Putamen (tissue), 1 donor: Measurements from ENCODE around the gene RPS6KA2.
"Not testable (repeated sequence)": the region's sequence is repeated elsewhere in the genome, so short reads cannot be mapped to it uniquely, and the experiment has no call there.

Experiments used
- DNase-seq: peaks from one replicate; pipeline ENCODE4 v3.0.0-alpha.2; 2016; ENCODE audit warnings: low spot score

The RPS6KA2 gene

DNA sequence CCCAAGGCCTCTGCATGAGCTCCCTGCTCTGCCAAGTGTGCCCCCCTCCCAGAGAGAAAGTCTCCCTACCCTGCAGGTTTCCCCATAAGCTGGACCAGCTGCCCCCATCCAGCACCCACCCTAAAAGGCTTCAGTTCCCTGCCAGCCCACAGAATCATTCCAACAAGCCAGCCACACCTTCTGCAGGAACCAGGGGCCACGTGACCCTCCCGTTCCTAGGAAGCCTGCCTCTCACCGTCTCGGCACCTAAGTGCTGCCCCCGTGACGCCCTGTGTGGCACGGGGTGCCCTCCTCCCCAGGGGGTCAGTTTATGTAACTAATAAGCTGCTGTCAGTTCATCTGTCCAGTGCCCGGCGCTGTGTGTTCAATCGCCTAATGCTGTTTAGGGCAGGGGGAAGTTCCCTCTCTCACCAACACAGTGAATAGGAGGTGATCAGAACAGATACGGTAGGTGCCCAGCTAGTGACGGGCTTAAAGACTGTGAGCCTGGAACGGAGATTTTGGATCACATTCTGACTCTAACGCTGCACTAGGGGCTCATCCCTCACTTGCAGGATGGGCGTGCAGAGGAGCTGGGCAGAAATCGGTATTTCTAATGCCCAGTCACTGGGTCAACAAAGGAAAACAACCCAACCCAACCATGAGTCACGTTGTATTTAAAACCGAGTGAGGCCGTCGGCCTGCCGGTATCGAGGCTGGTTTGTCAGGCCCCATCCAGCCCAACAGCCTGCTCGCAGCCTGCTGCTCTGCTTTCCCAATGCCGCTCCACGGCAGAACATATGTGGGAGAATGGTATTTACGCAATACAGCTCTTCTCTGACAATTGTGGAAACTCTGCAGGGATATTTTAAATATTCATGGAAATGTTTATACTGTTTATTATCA lies 96.6 kb downstream of the RPS6KA2 start:
- no peak for DNase-seq

DNA sequence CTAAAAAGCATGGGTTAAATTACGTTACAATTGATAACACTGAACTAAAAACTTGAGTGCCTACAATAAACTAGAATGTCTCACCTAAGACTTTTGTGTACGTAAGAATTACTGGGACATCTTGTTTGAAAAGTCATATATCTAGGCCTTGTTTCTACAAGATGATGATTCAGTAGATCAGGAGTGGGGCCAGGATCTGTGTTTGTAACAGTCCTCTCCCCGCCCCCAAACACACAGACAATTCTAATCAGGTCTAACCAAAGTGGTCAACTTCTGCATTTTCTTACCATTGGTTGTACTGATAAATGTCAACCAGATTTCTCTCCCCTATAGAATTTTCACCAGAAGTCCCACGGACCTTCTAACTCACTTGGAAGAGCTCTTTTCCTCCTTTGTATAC lies 97.5 kb downstream of the RPS6KA2 start:
- DNase-seq: no peak

DNA sequence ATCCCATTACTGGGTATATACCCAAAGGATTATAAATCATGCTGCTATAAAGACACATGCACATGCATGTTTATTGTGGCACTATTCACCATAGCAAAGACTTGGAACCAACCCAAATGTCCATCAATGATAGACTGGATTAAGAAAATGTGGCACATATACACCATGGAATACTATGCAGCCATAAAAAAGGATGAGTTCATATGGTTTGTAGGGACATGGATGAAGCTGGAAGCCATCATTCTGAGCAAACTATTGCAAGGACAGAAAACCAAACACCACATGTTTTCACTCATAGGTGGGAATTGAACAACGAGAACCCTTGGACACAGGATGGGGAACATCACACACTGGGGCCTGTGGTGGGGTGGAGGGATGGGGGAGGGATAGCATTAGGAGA lies 98.0 kb downstream of the RPS6KA2 start:
- DNase-seq: not testable (repeated sequence)

DNA sequence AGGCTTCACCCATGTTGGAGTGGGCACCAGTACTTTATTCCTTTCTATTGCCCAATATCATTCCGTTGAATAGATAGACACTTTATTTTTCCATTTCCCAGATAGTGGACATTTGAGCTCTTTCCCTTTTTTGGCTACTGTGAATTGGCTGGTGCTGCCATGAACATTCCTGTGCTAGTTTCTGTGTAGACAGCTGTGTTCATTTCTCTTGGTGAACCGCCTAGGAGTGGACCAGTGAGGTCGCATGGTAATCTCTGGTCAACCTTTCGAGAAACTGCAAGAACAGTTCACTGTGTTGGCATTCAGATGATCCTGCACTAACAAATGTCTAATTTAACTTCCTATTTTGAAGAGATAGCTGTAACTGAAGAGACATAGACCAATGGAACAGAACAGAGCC lies 99.2 kb downstream of the RPS6KA2 start:
- no peak for DNase-seq

DNA sequence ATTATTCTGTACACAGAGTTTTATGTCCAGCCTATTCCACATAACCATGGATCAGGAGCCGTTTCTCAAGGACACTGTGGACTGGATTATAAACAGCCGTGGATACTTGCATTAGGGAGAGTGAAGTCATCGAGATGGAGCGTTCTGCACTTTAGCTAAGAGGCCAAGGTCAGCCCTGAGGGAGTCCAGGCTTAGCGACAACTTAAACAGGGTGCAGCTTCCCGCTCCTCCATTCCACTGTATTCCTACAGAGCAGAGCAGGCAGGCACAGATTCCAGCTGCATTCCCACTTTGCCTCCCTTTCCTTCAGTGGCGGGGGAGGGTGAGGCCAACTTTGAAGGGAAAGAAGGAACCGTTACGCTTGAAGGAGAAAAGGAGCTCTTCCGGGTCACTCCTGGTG lies 100.1 kb downstream of the RPS6KA2 start:
- DNase-seq: no peak

DNA sequence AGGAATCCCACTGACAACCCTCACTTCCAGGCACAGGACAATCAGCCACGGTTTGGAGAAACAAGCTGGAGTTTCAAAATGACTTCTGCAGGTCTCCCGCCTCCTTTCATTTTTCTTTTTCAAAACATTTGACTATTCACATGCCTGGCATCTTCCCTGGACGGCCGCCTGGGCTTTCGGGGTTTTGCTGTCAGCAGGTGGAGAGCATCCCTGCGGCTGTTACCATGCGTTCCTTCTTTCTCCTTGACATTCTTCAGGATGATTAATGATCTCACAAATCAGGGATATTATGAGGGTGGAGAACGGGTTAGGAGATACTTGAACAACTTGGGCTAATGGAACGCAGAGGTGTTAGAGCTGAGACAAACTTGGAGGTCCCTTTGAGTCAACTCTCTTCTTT lies 101.5 kb downstream of the RPS6KA2 start:
- no peak for DNase-seq

DNA sequence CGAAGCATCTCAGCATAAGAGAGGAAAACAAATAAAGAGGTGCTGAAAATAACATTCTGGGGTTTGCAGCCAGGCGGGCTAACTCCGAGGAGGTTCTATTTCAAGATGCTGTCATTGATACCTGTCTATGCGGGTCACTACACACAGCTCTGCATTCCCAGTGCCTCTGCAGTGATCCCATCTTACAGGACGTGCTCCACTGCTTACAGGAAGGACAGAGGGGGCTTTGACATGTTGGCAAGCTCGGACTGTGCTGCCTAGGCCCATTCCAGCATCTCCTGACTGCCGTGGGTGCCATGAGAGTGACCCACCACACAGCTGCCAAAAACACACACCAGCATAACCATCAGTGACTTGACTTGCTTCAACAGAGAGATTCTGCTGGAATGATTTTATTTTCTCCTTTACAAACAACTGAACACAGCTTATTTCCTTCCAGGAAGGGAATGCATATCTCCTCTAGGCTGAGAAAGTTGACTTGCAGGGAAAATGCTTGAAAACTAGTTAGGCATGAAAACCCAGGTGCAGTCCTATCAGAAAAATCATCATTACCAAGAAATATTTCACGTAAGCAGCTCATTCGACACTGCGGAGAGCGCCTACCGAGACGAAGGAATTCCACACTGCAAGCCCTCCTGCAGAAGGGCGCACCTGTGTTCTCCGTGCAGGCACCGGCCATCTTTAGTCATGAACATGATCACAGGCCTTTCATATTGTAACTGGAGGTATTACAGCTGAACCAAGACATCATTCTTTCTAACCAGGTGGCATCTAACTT lies 103.1 kb downstream of the RPS6KA2 start:
- DNase-seq: no peak

DNA sequence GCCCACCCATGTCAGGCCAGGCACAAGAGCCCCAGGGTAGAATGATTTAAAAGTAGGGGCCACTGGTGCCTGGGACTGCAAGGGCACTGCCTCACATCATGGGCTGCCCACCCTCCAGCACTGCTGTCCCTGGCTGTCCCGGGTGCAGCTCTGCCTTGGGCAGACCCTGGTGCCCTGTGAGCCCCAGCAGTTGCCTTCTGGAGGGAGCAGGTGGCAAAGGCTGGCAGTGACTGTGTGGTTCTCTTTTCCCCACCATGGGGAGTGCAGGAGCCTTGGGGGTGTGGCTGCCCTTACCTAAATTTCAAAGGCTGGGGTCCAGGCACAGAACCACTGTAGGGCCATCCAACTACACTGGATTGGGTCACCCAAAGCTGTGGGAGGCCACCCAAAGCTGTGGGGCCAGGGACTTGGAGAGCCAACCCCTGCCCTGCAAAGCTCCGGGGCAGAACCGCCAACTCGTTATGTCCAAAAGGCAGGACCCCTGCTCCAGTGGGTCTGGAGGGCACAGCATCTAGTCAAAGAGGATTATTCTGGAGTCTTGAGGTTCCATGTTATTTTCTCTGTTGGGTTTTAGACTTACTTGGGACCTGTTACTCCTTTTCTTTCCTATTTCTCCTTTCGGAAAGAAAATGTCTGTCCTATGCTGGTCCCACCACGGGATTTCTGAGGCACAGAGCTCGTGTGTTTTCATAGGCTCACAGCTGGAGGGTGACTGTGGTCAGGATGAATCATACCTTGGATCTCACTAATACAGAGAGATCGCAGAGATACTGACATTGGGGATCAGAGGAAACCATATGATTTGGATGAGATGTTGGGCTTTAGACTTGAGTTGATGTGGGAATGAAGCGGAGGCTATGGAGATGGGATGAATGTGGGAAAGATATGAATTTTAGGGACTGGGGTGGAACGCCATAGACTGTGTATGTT lies 105.9 kb downstream of the RPS6KA2 start:
- DNase-seq: no peak

DNA sequence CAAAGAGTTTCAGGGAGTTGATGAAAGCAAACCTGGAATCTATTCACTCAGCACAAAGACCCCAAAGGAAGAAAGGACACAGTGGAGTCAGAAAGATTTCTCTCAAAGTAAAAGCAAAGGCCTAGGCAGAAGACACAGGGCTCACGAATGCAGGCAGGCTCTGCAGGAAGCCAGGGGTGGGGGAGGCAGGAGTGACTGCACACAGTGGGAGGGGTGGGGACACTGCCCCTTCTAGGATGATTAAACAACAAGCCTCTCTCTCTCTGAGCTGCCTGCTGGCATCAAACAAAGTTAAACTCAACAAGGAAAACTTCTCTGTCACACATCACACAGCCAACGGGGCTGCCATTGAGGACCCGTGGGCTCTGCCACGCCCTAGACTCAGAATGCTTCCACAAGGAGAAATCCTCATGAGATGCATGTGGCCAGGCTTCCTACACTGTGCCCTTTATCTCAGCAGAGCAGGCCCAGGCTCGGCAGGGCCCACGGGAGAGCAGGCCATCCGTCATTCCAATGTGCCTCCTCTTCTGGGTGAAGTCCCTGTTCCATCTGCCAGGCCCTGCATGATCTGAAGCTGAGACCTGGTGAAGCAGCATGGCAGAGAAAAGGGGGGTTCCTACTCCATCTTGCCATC lies 110.7 kb downstream of the RPS6KA2 start:
- no peak for DNase-seq

DNA sequence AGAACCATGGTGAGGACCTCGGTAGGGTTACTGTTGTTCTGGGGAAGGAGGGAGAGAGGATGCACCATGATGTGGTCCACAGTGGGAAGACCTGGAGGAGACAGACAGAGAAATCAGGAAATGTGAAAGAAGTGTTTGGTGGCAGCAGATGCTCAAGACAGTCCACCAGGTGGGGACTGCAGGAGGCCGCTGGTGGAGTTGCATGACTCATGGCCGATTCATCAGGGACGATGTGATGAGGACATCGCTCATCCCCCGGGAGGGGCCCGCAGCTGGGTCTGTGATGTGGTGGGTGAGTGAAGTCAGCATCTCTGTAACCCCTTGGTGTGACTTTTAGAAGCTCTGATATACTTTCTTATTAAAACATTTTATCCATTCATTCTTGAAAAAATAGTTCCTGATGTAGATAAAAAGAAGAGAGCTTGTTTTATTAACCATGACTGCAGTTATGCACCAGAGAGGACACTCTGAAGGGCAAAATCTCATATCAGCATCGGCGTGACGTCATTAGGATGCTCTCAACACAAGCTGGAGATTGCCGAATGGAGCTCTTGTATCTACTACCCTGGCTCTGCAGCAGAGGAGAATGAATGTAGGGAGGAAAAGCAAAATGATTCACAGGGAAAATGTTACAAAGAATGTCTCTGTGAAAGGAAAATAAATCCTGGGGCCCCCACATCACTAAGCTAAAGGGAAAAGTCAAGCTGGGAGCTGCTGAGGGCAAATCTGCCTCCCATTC lies 111.8 kb downstream of the RPS6KA2 start:
- no peak for DNase-seq

DNA sequence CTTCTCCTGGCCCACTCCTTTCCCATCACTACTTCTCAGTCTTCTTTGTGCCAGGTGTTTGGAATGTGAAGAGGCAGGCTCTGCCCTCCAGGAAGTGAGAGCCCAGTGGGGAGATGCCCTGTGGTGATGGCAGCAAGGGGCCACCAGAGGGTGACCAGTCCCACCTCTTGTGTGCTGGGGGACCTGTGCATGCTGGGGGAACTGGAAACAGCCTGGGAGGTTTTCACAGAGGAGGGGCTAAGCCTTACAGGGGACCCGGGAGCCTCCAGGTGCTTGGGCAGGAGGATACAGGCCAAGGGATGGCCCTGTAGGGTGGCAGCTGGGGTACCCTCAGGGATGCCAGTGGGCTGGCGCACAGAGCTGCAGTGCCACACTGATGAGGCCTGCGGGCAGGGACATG lies 112.9 kb downstream of the RPS6KA2 start:
- DNase-seq: no peak

DNA sequence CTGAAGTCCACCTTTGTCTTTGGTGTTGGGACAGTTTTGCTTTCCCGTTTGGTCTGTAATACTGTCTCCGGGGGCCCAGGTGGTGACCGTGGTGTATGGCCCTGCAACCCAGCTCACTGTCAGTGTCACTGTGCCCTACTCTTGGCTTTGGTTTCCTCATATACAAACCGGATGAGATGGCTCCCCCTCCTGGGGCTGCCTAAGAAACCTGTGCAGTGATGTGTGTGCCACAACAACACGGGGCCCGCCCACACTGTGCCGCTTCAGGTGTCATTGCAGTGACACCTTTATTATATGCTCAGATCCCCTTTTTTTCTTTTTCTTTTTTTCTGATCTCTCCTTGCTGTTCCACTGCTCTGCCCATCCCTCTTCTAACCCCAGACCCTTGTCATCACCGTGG lies 114.5 kb downstream of the RPS6KA2 start:
- no peak for DNase-seq

DNA sequence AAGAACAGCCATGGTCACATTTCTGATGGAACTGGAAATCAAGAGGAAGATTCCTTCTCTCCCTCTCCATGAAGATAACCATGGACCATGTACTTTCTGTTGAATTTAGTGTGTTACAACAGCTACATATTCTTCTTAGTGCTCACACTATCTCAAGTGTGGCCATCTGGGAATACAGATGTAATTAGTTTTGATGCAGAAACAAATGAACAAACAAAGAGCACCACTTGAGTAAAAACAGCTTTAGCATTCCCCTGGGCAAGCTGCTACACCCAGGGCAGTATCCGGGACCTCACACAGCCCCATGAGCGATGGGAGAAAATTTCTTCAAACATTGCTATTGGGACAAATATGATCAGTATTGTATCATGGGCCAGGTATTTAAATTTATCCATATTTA lies 115.7 kb downstream of the RPS6KA2 start:
- DNase-seq: no peak

DNA sequence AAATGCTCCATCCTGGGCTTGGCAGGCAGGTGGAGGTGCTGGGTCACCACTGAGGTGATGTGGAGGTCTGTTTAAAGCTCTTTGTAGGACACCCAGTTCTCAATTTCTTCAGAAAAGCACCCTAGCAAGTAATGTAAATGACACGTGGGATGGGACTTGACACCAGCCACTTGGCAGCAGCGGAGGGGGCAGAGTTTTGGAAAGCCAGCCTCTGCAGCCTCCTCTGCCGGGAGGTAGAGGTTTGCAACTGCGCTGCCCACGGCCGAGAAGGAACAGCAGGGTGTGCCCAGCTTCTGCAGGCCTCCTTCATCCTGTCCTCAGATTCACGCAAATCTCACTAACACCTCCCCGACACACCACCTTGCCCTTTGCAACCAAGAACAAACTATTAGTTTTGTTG lies 117.9 kb downstream of the RPS6KA2 start:
- no peak for DNase-seq

DNA sequence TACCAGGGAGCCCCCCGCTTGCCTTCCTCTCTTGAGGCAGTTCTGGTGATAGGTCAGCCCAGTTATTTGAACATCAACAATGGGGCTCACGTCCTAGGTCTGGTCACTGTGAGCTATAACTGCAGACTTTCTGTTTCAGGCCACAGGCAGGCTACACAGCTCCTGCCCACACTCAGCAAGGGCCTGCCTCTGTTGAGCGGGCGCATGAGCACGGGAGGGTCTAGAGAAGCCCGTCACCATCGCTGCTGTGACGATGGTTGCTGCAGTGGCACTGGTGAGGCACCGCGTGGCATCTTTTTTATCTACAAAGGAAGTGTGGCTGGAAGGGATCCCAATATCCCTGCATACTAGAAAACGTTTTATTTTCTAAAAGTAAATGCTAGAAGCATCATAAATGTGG lies 118.3 kb downstream of the RPS6KA2 start:
- DNase-seq: no peak

DNA sequence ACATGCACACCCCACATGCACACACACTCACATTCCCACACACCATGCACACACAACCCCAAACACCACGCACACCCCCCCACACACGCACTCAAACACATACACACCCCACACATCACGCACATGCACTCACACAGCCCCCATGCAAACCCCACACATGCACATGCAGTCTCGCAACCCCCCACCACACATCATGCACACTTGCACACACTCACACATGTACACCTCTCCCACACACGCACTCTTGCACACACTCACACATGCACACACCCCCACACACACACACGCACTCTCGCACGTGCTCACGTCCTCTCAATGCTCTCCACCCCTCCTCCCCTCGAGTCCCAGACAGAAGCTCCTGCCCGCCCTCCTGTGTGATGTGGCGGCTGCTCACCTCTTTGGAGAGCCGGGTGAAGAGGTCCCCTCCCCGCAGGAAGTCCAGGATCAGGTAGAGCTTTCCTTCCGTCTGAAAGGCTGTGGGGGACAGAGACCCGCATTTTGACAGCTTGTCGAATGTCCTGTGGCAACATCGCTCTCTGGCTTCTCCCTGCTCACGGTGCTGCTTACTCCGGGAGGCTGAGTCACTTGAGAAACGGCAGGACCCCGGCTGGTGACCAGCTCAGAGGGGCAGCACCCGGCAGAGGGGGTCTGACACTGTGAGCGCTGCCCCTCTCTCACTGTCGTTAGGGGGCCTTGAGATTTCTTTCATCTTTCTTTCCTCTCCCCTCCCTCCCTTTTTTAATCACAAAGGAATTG lies 119.1 kb downstream of the RPS6KA2 start:
- no peak for DNase-seq

DNA sequence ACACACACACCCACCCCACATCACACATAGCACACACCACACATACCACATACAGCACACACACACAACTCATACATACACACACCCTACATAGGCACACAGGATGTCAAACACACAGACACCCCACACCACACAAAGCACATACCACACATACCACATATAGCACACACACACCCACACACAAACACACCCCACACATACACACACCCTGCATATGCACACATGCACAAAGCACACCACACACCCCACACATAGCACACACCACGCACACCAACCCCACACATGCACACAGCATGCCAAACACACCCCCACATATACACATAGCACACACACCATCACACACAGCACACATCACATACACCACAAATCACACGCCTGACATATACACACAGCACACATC lies 119.7 kb downstream of the RPS6KA2 start:
- DNase-seq: no peak

DNA sequence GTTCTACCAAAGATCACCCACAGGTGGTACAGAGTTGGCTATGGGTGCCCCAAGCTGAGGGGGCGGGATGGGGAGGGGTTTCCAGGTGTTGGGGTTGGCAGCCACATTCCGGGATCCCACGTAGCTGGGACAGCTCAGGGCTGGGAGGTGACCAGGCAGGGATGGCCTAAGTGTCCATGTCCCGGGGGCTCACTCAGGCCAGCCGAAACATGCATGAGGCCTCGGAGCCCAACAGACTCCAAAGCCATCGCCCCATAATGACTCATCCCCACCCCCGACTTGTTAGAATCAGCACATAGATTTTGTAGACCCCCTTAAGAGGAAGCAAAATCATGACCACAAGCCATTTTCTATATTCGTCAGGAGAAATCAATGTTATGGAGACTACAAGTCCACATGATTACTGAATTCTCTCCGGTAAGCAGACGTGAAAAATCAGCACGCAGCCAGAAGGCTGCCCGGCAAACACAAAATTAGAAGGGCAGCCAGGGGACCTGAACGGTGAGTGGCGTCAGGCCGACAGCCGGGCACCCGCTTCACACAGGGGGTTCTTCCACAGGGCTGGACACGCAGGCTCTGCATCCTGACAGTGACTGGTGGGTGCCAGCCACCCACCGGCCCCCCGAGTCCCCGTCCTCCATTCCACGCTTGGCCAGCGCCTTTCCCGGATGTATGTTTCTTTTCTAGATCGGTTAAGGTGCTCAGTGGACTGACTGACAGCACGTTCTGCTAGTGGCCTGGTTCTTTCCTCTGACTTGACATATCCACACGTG lies 121.7 kb downstream of the RPS6KA2 start:
- DNase-seq: no peak

DNA sequence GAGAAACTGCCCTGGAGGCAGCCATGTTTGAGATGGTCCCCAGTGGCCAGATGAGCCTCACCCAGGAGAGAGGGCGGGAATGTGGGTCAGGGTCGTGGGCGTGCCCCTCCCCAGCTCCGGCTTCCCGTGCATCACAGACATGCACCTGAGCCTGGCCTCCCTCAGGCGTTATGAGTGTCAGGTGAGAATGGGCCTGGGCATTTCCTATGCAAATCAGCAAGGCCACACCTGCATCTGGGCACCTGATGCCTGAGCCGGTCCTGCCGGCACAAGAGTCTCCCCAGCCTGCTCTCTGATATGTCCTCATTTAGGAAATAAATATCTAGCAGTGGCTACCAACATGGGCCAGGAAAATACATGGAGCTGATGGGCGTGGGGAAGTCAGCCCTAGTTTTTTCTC lies 123.0 kb downstream of the RPS6KA2 start:
- DNase-seq: no peak
